Spleen (tissue), 11 donors: ENCODE data around the gene TCEA3. TPM values are rescaled to one million over a fixed set of nuclear protein-coding genes. Genes with fewer than 3 reads are reported as not detected.

Experiments used
- DNase-seq: peaks from one replicate; pipeline ENCODE4 v3.0.0-alpha.2; 2020
- H3K27ac ChIP-seq, 8 donors: fragments of 200-600 bp; sonication (generic) in 7 of 8; 1 replicate in 4 of 8; 2 replicates in 4 of 8; pipeline versions ENCODE4 v1.5.0 to v1.8.0; 2016 to 2021; ENCODE audit warnings: inconsistent platforms in 4 of 8, mild to moderate bottlenecking in 4 of 8, moderate library complexity in 1 of 8
- H3K27me3 ChIP-seq, 7 donors: fragments of 200-600 bp; sonication (generic) in 6 of 7; replicated peaks in 1 of 7; 1 replicate in 4 of 7; 2 replicates in 3 of 7; pipeline versions ENCODE4 v1.5.0 to v1.8.0; 2016 to 2021; ENCODE audit warnings: inconsistent platforms in 3 of 7, mild to moderate bottlenecking in 1 of 7
- H3K36me3 ChIP-seq, 6 donors: fragments of 200-600 bp; sonication (generic) in 5 of 6; 1 replicate in 4 of 6; 2 replicates in 2 of 6; pipeline versions ENCODE4 v1.5.0 to v1.8.0; 2016 to 2021; ENCODE audit warnings: inconsistent platforms in 2 of 6
- H3K4me1 ChIP-seq, 6 donors: fragments of 200-600 bp; sonication (generic) in 5 of 6; 1 replicate in 3 of 6; 2 replicates in 3 of 6; pipeline versions ENCODE4 v1.5.0 to v1.8.0; 2016 to 2021; ENCODE audit warnings: inconsistent platforms in 3 of 6
- H3K4me3 ChIP-seq, 8 donors: fragments of 200-600 bp; sonication (generic) in 7 of 8; 1 replicate in 4 of 8; 2 replicates in 4 of 8; pipeline versions ENCODE4 v1.5.0 to v1.8.0; 2016 to 2021; ENCODE audit warnings: inconsistent platforms in 4 of 8, mild to moderate bottlenecking in 4 of 8, moderate library complexity in 2 of 8
- H3K9me3 ChIP-seq, 8 donors: fragments of 200-600 bp; sonication (generic) in 7 of 8; 1 replicate in 4 of 8; 2 replicates in 4 of 8; pipeline versions ENCODE4 v1.5.0 to v1.8.0; 2016 to 2021; ENCODE audit warnings: inconsistent platforms in 4 of 8
- POLR2A ChIP-seq, 3 donors: fragments of 450-650 bp; IDR thresholded peaks; one replicate each; pipeline ENCODE4 v1.5.1; 2017; ENCODE audit warnings: antibody characterized with exemption in 3 of 3, mild to moderate bottlenecking in 1 of 3
- POLR2AphosphoS5 ChIP-seq, 3 donors: sonication (generic); formaldehyde crosslinking; IDR thresholded peaks; one replicate each; pipeline ENCODE4 v1.5.1; 2017; ENCODE audit warnings: antibody characterized with exemption in 3 of 3
- WGBS, 5 donors: extraction: QIAGEN DNeasy Blood & Tissue Kit in 3 of 5; methylation state at CpG; one replicate each; pipeline versions ENCODE4 v1.1.5 to v1.1.7; 2013 to 2018; 5-methylcytosine and 5-hydroxymethylcytosine counted together
- intact Hi-C: fragments of 100-400 bp; cut with DNase I; formaldehyde crosslinking; loops from one replicate; pipeline ENCODE4 v1.15.0; 2023; ENCODE audit warnings: low total_unique reads
- polyA plus RNA-seq, 3 donors: library from polyadenylated mRNA; stranded (reverse); fragments of 200-250 nt; gene quantifications; one replicate each; pipeline ENCODE4 v1.2.1, GENCODE V29; 2013
- total RNA-seq, 7 donors: library from RNA; depleted of rRNA in 3 of 7; stranded (reverse); fragments of >200 nt in 3 of 7; fragmentation: NEBNext Ultra II Directional in 4 of 7; extraction: Animal tissue kit (Norgen Biotek cat#: 25700) in 4 of 7; gene quantifications; one replicate each; pipeline versions ENCODE4 v1.1.0 to v1.2.1, GENCODE V29; 2016 to 2021
- TF ChIP-seq, protein P1 (sequence below), 11 experiments: fragments of 200-600 bp in 7 of 11; fragments of 450-650 bp in 4 of 11; sonication (generic) in 4 of 11; IDR thresholded peaks in 8 of 11; conservative IDR thresholded peaks in 3 of 11; 1 replicate in 7 of 11; 2 replicates in 4 of 11; pipeline versions ENCODE4 v1.4.0 to v1.8.0; 2016 to 2021; ENCODE audit warnings: antibody characterized with exemption in 11 of 11, inconsistent platforms in 4 of 11, mild to moderate bottlenecking in 1 of 11
- donor health status: healthy with polysubstance abuse.
- donor health status: DM: no; HTN: no; CAD: no; lungs with moderate emphysema.
- donor health status: DM: no; HTN: no; CAD: no.
- donor health status: Bipolar disorder and iron deficiency.
- donor health status: healthy.
- donor health status: DM: no; HTN: no; CAD: no.
- donor health status: DM: yes; HTN: yes; CAD: no.

The TCEA3 gene
- total and polyA plus RNA-seq, 10 donors, result 4.6 to 19.6 (median 10.5) TPM

DNA sequence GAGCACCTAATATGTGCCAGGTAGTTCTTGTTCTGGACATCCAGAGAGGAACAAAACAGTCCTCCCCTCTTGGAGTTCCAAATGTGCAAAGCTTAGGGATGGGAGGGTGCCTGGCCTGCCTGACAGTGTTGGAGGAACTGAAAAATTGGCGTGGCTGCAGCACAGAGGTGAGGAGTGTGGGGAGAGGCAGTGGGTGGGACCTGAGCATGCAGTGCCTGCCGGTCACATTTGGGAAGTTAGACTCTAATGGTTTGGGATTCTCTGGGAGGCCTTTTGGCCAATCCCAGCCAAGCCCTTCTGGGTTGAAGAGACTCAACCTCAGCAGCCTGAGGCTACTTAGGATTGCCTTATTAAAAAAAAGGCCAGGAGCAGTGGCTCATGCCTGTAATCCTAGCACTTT is 2.3 kb upstream of the TCEA3 start:
- Histone ChIP-seq H3K27me3 (peaks cover 0 to 52% (median 20%) of the 10 kb centered on the region in 7 donors), H3K4me1 (peaks cover 15 to 37% (median 33%) of the 10 kb centered on the region in 6 donors), H3K27ac (no peak overlapping the region), H3K36me3 (peaks cover 0 to 13% (median 0%) of the 10 kb centered on the region in 6 donors), H3K9me3 (no peaks in the 10 kb centered on the region), H3K4me3 (no peak overlapping the region)
- DNase-seq, result no peak
- TF ChIP-seq POLR2A (IDR thresholded peaks at IDR 0.05) (no peak), POLR2AphosphoS5 (IDR thresholded peaks at IDR 0.05) (no peak)
- TF ChIP-seq, protein P1, sequence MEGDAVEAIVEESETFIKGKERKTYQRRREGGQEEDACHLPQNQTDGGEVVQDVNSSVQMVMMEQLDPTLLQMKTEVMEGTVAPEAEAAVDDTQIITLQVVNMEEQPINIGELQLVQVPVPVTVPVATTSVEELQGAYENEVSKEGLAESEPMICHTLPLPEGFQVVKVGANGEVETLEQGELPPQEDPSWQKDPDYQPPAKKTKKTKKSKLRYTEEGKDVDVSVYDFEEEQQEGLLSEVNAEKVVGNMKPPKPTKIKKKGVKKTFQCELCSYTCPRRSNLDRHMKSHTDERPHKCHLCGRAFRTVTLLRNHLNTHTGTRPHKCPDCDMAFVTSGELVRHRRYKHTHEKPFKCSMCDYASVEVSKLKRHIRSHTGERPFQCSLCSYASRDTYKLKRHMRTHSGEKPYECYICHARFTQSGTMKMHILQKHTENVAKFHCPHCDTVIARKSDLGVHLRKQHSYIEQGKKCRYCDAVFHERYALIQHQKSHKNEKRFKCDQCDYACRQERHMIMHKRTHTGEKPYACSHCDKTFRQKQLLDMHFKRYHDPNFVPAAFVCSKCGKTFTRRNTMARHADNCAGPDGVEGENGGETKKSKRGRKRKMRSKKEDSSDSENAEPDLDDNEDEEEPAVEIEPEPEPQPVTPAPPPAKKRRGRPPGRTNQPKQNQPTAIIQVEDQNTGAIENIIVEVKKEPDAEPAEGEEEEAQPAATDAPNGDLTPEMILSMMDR (IDR thresholded peaks at IDR 0.05 in 8 of 11, conservative IDR thresholded peaks at IDR 0.05 in 3 of 11), result no peak
- 50 to 75% (median 71%) methylated on average over 2 of the region's 2 CpGs for WGBS, 5 donors
- intact Hi-C loops, result no loop called here

DNA sequence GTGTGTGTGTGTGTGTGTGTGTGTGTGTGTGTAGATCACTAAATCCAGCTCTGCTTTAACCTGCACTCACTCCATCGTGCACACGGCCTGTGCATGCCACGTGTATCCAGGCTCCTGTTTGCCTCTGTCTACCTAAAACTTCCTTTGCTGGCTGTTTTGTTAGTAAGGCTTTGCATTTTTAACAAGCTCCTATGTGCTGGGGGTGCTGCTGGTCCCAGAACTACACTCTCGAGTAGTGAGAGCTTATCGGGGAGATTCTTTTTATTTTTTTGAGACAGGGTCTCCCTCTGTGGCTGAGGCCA is 596 bp upstream of the TCEA3 start:
- Histone ChIP-seq H3K27me3 (peaks cover 0 to 52% (median 20%) of the 10 kb centered on the region in 7 donors), H3K4me3 (peak overlapping the region in 4 of 8 donors; percentile 46 to 78 (median 59)), H3K27ac (peak overlapping the region in 1 of 8 donors; percentile 28), H3K4me1 (peaks cover 15 to 40% (median 34%) of the 10 kb centered on the region in 6 donors), H3K36me3 (no peaks in the 10 kb centered on the region), H3K9me3 (no peaks in the 10 kb centered on the region)
- TF ChIP-seq POLR2AphosphoS5 (IDR thresholded peaks at IDR 0.05) (no peak), POLR2A (IDR thresholded peaks at IDR 0.05) (no peak)
- TF ChIP-seq, protein P1 (IDR thresholded peaks at IDR 0.05 in 8 of 11, conservative IDR thresholded peaks at IDR 0.05 in 3 of 11), result no peak
- intact Hi-C loops, result no loop called here
- WGBS, 5 donors, result 30 to 47% (median 32%) methylated on average over 5 of the region's 5 CpGs
- DNase-seq, result no peak

DNA sequence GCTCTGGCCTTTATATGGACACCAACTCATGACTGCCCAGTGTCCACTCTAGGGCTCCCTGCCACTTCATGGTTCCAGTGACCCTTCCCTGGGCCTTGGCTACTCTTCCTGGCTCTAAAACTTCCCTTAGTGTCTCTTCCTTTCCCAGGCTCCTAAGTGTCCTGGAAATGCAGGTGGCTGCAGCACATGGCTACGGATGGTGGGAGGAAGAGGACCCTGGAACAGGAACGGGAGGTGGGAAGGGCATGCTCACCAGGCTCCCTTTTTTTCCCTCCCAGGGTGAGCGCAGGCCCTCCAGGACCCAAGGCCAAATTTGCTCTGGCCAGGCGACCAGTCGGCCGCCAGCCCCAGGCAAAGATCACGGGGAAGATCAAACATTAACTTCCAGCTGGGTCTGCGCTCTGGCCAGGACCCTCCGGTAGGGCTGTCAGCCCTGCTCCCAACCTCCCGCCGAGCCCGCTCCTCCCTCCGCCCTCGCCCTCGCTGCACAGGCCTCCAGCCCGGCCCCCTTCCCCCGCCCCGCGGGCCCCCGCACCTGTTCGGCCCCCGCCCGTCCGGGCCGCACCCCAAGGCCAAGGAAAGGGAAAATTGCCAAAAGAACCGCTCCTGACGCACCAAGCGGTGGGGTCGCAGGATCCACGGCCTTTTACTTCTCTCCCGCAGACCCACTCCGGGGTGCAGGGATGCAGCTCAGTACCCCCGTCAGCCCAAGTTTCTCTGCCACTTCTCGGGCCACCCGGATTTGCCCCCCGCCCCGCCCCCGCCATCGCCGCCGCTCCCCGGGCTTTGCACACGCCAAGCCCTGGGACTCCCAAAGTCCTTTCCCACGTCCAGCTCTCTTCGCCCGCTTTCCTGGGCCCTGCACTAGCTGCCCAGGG is 894 bp downstream of the TCEA3 start:
- Histone ChIP-seq H3K27ac (peak overlapping the region in 7 of 8 donors; percentile 32 to 76 (median 67)), H3K36me3 (no peaks in the 10 kb centered on the region), H3K27me3 (peaks cover 0 to 52% (median 20%) of the 10 kb centered on the region in 7 donors), H3K9me3 (no peaks in the 10 kb centered on the region), H3K4me3 (peak overlapping the region; percentile 46 to 78 (median 58)), H3K4me1 (peaks cover 15 to 40% (median 34%) of the 10 kb centered on the region in 6 donors)
- no peak for DNase-seq
- TF ChIP-seq, protein P1 (IDR thresholded peaks at IDR 0.05 in 8 of 11, conservative IDR thresholded peaks at IDR 0.05 in 3 of 11), result no peak
- no peak for TF ChIP-seq POLR2AphosphoS5 (IDR thresholded peaks at IDR 0.05)
- TF ChIP-seq POLR2A (IDR thresholded peaks at IDR 0.05), result no peak
- intact Hi-C loops, result no loop called here
- 13 to 18% (median 16%) methylated on average over 17 to 46 of the region's 46 CpGs for WGBS, 5 donors

DNA sequence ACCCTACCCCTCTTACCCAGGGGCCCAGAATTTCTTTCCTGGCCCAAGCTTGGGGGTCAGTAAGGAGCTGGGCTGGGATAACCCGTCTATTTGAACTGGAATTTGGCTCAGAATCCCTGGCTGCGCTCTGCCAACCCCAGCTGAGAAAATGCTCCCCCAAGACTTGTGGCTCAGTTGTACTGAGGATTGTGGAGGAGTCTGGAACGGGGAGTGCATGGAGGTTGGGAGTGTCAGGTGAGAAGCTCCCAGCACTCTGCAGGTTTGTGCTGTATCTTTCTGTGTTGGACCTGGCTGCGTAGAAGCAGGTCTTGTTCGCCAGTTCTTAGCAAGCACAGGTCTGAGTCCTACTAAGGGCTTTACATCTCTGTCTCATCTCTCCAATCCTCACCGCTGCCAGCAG is 1.6 kb downstream of the TCEA3 start:
- intact Hi-C loops, result no loop called here
- peaks cover 0 to 52% (median 20%) of the 10 kb centered on the region in 7 donors for H3K27me3 ChIP-seq
- 71 to 87% (median 80%) methylated on average over 5 to 6 of the region's 6 CpGs for WGBS, 5 donors
- H3K36me3 ChIP-seq, result no peaks in the 10 kb centered on the region
- H3K27ac ChIP-seq, result peak overlapping the region; percentile 32 to 76 (median 61)
- H3K9me3 ChIP-seq, result no peaks in the 10 kb centered on the region
- peak overlapping the region in 3 of 8 donors; percentile 55 to 78 (median 56) for H3K4me3 ChIP-seq
- TF ChIP-seq POLR2A (IDR thresholded peaks at IDR 0.05), result no peak
- TF ChIP-seq, protein P1 (IDR thresholded peaks at IDR 0.05 in 8 of 11, conservative IDR thresholded peaks at IDR 0.05 in 3 of 11), result no peak
- H3K4me1 ChIP-seq, result peaks cover 15 to 40% (median 34%) of the 10 kb centered on the region in 6 donors
- DNase-seq, result no peak
